Activated naive CD8-positive, alpha-beta T cell treated with anti-CD3 and anti-CD28 coated beads, Interleukin-2, amount 50 U/mL, for 24 hours (primary cell): ENCODE results near the gene IL17F.
A peak's percentile ranks its signal among the peaks of the same experiment; 100 is the strongest.

Source experiments
- ATAC-seq: fragments of 150-1000 bp; cut with Tn5 transposase; one replicate; pipeline ENCODE4 v1.10.0; 2021
- DNase-seq: peaks from one replicate; pipeline ENCODE4 v3.0.0; 2021
- H3K27ac Mint-ChIP-seq: one replicate; pipeline ENCODE4 v1.8.0; 2021; ENCODE audit warnings: mild to moderate bottlenecking, mixed read lengths
- H3K27me3 Mint-ChIP-seq: one replicate; pipeline ENCODE4 v1.8.0; 2021; ENCODE audit warnings: mixed read lengths
- H3K36me3 Mint-ChIP-seq: one replicate; pipeline ENCODE4 v1.8.0; 2021; ENCODE audit warnings: low read depth, mixed read lengths
- H3K4me1 Mint-ChIP-seq: one replicate; pipeline ENCODE4 v1.8.0; 2021; ENCODE audit warnings: mixed read lengths
- H3K4me3 Mint-ChIP-seq: one replicate; pipeline ENCODE4 v1.8.0; 2021; ENCODE audit warnings: mild to moderate bottlenecking, moderate library complexity, mixed read lengths
- H3K9me3 Mint-ChIP-seq: one replicate; pipeline ENCODE4 v1.8.0; 2021; ENCODE audit warnings: mixed read lengths

IL17F gene

GRCh38 chr6:52261229-52261628, 16.9 kb upstream of the IL17F start:
- ATAC-seq = no peak
- H3K27me3 Mint-ChIP-seq = peaks cover 1% of the 10 kb centered on the region
- H3K27ac Mint-ChIP-seq = no peak overlapping the region
- DNase-seq = no peak
- peaks cover 53% of the 10 kb centered on the region for H3K36me3 Mint-ChIP-seq
- H3K4me3 Mint-ChIP-seq = no peak overlapping the region
- no peaks in the 10 kb centered on the region for H3K9me3 Mint-ChIP-seq
- peaks cover 6% of the 10 kb centered on the region for H3K4me1 Mint-ChIP-seq

GRCh38 chr6:52260634-52261033, 16.3 kb upstream of the IL17F start:
- H3K36me3 Mint-ChIP-seq = peaks cover 48% of the 10 kb centered on the region
- H3K27ac Mint-ChIP-seq = no peak overlapping the region
- peaks cover 1% of the 10 kb centered on the region for H3K27me3 Mint-ChIP-seq
- no peak overlapping the region for H3K4me3 Mint-ChIP-seq
- no peak for ATAC-seq
- H3K9me3 Mint-ChIP-seq = no peaks in the 10 kb centered on the region
- peaks cover 7% of the 10 kb centered on the region for H3K4me1 Mint-ChIP-seq
- no peak for DNase-seq

DNA sequence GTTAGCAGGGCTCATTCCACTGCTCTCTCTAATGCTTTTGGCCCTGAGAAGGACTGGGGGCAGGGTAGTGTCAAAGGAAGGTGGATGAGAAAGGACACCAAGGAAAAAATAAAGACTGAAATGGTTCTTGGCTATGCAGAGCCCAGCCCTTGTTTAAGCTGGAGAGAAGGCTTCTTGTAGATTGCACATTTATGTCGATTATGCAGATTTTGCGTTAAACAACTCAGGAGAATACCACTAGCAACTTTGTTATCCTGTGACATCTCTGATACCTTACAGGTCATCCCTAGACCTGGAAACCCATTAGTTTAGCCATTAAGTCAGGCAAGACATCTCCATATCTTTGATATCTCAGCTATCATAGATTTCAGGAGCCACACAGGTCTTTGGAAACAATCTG, 11.1 kb upstream of the IL17F start:
- no peak for ATAC-seq
- Mint-ChIP-seq H3K4me1 (peaks cover 41% of the 10 kb centered on the region), H3K36me3 (peaks cover under 1% of the 10 kb centered on the region), H3K4me3 (peak overlapping the region; percentile 9), H3K27me3 (peaks cover 31% of the 10 kb centered on the region), H3K27ac (no peak overlapping the region), H3K9me3 (no peaks in the 10 kb centered on the region)
- no peak for DNase-seq

- no peak overlapping the region for H3K27ac Mint-ChIP-seq
- DNase-seq = no peak
- no peaks in the 10 kb centered on the region for H3K9me3 Mint-ChIP-seq
- H3K27me3 Mint-ChIP-seq = peaks cover 32% of the 10 kb centered on the region
- H3K36me3 Mint-ChIP-seq = no peaks in the 10 kb centered on the region
- peak; percentile 82 for ATAC-seq
- peak overlapping the region; percentile 9 for H3K4me3 Mint-ChIP-seq
- H3K4me1 Mint-ChIP-seq = peaks cover 44% of the 10 kb centered on the region
Measured at GRCh38 chr6:52254731-52255378, 10.6 kb upstream of the IL17F start.

DNA sequence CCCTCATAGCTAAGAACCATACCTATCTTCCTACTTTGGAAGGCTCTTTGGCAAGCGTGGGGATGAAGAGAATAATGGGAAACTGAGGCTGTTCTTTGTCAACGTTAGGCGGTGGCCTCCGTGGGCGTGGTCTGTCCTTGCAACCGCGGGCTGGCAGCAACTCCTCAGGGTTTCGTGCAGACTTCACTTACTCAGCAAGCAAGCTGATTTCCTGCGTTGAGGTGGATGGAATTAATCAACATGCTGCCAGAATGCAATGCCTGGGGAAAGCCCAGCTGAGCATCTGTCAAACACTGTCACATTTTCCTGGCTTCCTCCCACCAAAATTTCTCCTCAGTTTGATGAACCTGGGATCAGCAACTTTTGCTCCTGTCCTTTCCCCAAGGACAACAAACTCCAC, 9.2 kb upstream of the IL17F start:
- Mint-ChIP-seq H3K9me3 (no peaks in the 10 kb centered on the region), H3K4me1 (peaks cover 44% of the 10 kb centered on the region), H3K27ac (peak overlapping the region; percentile 4), H3K36me3 (no peaks in the 10 kb centered on the region), H3K27me3 (peaks cover 41% of the 10 kb centered on the region), H3K4me3 (no peak overlapping the region)
- DNase-seq (peak; percentile 55), ATAC-seq (peak; percentile 64)

- Mint-ChIP-seq H3K4me3 (no peak overlapping the region), H3K36me3 (no peaks in the 10 kb centered on the region)
- ATAC-seq = no peak
Measured at GRCh38 chr6:52251113-52251512, 6.8 kb upstream of the IL17F start.

DNA sequence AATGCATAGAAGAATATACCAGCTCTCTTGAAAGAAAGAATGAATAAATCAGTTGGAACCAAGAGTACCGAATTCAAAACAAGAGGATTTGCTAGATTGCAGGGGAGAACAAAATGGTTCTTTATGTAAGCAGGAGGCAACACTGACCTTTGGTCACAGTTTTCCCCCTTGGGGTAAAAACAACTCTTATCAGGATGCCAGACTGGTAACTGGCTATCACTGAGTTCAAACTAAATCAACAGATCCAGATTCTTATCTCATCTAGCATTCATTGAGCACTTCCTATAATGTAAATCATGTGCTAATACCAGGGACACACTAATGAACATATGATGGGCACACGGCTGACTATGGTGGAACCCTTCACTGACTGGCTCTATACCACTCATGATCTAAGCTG, 4.8 kb upstream of the IL17F start:
- Mint-ChIP-seq H3K27ac (no peak overlapping the region), H3K27me3 (peaks cover 51% of the 10 kb centered on the region), H3K4me3 (no peak overlapping the region), H3K9me3 (no peaks in the 10 kb centered on the region), H3K4me1 (peaks cover 27% of the 10 kb centered on the region), H3K36me3 (no peaks in the 10 kb centered on the region)
- ATAC-seq = no peak
- no peak for DNase-seq

More at GRCh38 chr6:52251113-52251512, 6.8 kb upstream of the IL17F start:
- DNase-seq = no peak
- peaks cover 44% of the 10 kb centered on the region for H3K4me1 Mint-ChIP-seq
- no peak overlapping the region for H3K27ac Mint-ChIP-seq
- H3K27me3 Mint-ChIP-seq = peaks cover 47% of the 10 kb centered on the region
- no peaks in the 10 kb centered on the region for H3K9me3 Mint-ChIP-seq

DNA sequence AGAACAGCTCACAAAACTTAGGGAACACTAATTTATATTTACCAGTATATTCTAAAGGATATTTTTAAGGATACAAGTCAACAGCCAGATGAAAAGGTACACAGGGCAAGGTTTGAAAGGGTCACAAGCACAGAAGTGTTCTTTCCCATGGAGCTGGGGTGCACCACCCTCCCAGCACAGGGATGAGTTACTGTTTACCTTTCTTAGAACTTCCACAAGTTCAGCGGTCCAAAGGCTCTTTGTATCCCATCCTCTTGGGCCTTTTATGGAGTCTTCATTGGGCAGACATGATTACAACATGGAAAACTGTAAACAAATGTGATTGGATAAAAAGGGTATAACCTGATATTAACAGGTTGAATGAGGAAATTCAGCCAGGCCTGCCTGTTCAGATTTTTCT, 1.1 kb upstream of the IL17F start:
- ATAC-seq (no peak), DNase-seq (no peak)
- no peak overlapping the region for H3K4me3 Mint-ChIP-seq
- no peaks in the 10 kb centered on the region for H3K9me3 Mint-ChIP-seq
- peaks cover 3% of the 10 kb centered on the region for H3K4me1 Mint-ChIP-seq
- peaks cover 28% of the 10 kb centered on the region for H3K27me3 Mint-ChIP-seq
- no peaks in the 10 kb centered on the region for H3K36me3 Mint-ChIP-seq
- H3K27ac Mint-ChIP-seq = no peak overlapping the region

GRCh38 chr6:52243282-52243893, 912 bp downstream of the IL17F start:
- ATAC-seq = no peak
- H3K4me3 Mint-ChIP-seq = no peak overlapping the region
- H3K27me3 Mint-ChIP-seq = peaks cover 20% of the 10 kb centered on the region
- H3K36me3 Mint-ChIP-seq = no peaks in the 10 kb centered on the region
- no peaks in the 10 kb centered on the region for H3K4me1 Mint-ChIP-seq
- no peak overlapping the region for H3K27ac Mint-ChIP-seq
- DNase-seq = no peak
- H3K9me3 Mint-ChIP-seq = no peaks in the 10 kb centered on the region

DNA sequence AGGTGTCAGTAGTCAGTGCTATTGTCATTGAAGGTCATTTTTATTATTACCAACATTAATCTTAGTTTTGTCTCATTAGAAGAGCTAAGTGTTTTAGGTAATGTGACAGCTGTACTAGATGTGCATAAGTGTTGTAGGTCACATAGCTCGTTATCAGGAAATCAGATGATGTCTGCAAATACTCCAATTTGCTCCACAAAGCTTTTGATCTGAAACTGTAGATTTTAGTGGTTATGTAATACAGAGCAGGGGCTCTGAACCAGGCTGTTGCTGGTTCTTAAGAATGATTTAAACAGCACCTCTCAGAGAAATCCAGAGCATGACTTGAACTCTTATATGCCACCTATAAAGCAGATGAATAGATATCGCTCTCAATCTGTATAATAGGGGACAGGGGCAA, 2.5 kb downstream of the IL17F start:
- no peaks in the 10 kb centered on the region for H3K9me3 Mint-ChIP-seq
- H3K4me3 Mint-ChIP-seq = no peak overlapping the region
- no peaks in the 10 kb centered on the region for H3K36me3 Mint-ChIP-seq
- DNase-seq (no peak), ATAC-seq (no peak)
- H3K4me1 Mint-ChIP-seq = no peaks in the 10 kb centered on the region
- H3K27ac Mint-ChIP-seq = no peak overlapping the region
- H3K27me3 Mint-ChIP-seq = peaks cover 24% of the 10 kb centered on the region

DNA sequence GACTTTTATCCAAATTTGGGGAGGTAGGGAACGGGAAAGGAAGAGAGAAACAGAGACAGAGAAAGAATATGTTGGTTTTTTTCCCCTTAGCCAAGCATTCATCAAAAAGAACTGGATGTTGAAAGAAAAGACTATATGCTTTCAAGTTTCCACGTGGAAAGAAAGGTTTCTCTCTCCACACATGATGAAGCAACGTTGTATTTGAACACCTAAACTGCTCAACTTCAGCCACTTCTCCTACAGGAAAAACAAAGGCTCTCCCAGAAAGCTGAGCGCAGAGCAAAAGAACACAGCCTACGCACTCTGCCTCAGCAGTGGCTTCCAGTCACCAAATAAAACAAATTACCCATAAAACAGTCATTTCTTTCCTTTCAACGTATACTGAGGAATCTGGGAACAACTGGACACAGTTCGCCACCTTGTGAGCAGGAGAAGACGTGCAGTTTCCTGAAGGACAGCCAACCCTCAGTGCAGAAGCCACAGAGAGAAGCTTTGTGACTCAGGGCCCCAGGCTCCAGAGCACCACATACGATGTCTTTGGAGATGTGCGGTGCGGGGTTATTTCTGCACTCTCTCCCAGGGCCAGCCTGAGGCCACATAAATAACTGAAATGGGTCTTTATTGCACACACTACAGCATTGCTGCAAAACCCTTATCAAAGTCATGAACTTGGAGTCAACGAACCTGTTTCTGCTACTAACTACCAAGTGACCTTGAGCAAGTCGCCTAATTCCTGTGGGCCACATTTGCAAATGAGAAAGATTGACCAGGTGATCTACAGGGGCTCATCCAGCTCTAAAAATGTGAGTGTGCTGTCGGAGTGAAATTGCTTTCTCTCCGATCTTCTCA, 10.1 kb downstream of the IL17F start:
- peak; percentile 82 for ATAC-seq
- no peak overlapping the region for H3K4me3 Mint-ChIP-seq
- H3K4me1 Mint-ChIP-seq = peaks cover 26% of the 10 kb centered on the region
- peak; percentile 41 for DNase-seq
- H3K9me3 Mint-ChIP-seq = no peaks in the 10 kb centered on the region
- no peak overlapping the region for H3K27ac Mint-ChIP-seq
- peaks cover 44% of the 10 kb centered on the region for H3K27me3 Mint-ChIP-seq
- H3K36me3 Mint-ChIP-seq = no peaks in the 10 kb centered on the region

GRCh38 chr6:52233005-52233404, 11.3 kb downstream of the IL17F start:
- no peaks in the 10 kb centered on the region for H3K36me3 Mint-ChIP-seq
- H3K27ac Mint-ChIP-seq = no peak overlapping the region
- no peaks in the 10 kb centered on the region for H3K9me3 Mint-ChIP-seq
- peaks cover 29% of the 10 kb centered on the region for H3K4me1 Mint-ChIP-seq
- DNase-seq (no peak), ATAC-seq (no peak)
- peaks cover 44% of the 10 kb centered on the region for H3K27me3 Mint-ChIP-seq
- no peak overlapping the region for H3K4me3 Mint-ChIP-seq

DNA sequence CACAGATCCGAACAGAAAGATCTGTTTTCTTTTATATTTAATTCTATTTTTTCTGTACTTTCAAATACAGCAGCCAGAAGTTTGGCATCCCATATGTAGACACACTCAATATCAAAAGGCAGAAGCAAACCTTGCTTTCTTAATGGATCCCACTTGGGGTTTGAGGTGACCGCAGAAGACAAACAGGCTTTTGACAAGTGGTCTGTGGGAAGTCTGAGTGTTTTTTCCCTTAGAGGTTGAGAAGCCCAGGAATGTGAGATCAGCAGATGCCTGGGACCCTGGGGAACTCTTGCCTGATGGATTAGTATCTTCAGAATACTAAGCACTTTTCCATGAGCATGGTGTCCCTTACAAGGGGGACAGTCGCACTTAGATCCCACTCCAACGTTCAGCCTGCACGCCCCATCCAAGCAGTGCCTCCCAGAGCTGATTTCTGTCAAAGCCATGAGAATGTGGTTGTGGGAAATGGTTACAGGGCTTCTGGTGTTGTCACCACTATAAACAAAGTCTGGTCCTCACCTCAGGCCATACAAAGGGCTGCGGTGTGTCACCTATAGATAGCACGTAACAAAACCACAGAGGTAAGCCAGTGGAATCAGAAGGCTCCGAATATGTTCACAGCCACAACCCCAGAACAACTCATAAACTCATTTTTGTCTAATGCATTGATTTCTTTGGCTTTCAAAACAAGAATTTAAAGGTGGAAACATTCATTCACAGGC, 12.7 kb downstream of the IL17F start:
- peak; percentile 64 for ATAC-seq
- peak; percentile 56 for DNase-seq
- peaks cover 42% of the 10 kb centered on the region for H3K4me1 Mint-ChIP-seq
- H3K27me3 Mint-ChIP-seq = peaks cover 37% of the 10 kb centered on the region
- H3K36me3 Mint-ChIP-seq = no peaks in the 10 kb centered on the region
- peak overlapping the region; percentile 45 for H3K4me3 Mint-ChIP-seq
- H3K9me3 Mint-ChIP-seq = no peaks in the 10 kb centered on the region
- peak overlapping the region; percentile 77 for H3K27ac Mint-ChIP-seq

GRCh38 chr6:52230685-52231084, 13.6 kb downstream of the IL17F start:
- H3K27me3 Mint-ChIP-seq = peaks cover 35% of the 10 kb centered on the region
- no peak overlapping the region for H3K27ac Mint-ChIP-seq
- ATAC-seq (no peak), DNase-seq (no peak)
- H3K4me3 Mint-ChIP-seq = no peak overlapping the region
- H3K9me3 Mint-ChIP-seq = no peaks in the 10 kb centered on the region
- H3K4me1 Mint-ChIP-seq = peaks cover 42% of the 10 kb centered on the region
- H3K36me3 Mint-ChIP-seq = no peaks in the 10 kb centered on the region
